HG03575 (cell line): ENCODE data around the gene TNFRSF18.

Experiments used
- ATAC-seq: cut with Tn5 transposase; IDR thresholded peaks from one replicate; pipeline ENCODE4 v1.9.1; 2021; ENCODE audit not compliant: unreplicated experiment, insufficient number of reproducible peaks, low FRiP score; ENCODE audit errors: extremely low read depth

Gene TNFRSF18

GRCh38 chr1:1170215-1171091 is 35.9 kb downstream of the TNFRSF18 start:
- ATAC-seq: no peak

- ATAC-seq: no peak
These were observed 36.8 kb downstream of the TNFRSF18 start for GRCh38 chr1:1169429-1170214.

- ATAC-seq: no peak
These were observed 37.7 kb downstream of the TNFRSF18 start for GRCh38 chr1:1168451-1169411.

GRCh38 chr1:1167841-1168450 is 38.4 kb downstream of the TNFRSF18 start:
- ATAC-seq: no peak

GRCh38 chr1:1167398-1167821 is 39.0 kb downstream of the TNFRSF18 start:
- ATAC-seq: no peak

- no peak for ATAC-seq
These were observed 39.6 kb downstream of the TNFRSF18 start for GRCh38 chr1:1166642-1167397.

GRCh38 chr1:1165900-1166421 is 40.4 kb downstream of the TNFRSF18 start:
- ATAC-seq: no peak

- ATAC-seq: no peak
These were observed 40.9 kb downstream of the TNFRSF18 start for GRCh38 chr1:1165485-1165884.

GRCh38 chr1:1164701-1165451 is 41.5 kb downstream of the TNFRSF18 start:
- no peak for ATAC-seq

- no peak for ATAC-seq
These were observed 42.1 kb downstream of the TNFRSF18 start for GRCh38 chr1:1164361-1164700.

- no peak for ATAC-seq
These were observed 42.8 kb downstream of the TNFRSF18 start for GRCh38 chr1:1163538-1164070.

GRCh38 chr1:1162597-1163537 is 43.5 kb downstream of the TNFRSF18 start:
- ATAC-seq: no peak

GRCh38 chr1:1161683-1162079 is 44.7 kb downstream of the TNFRSF18 start:
- no peak for ATAC-seq

GRCh38 chr1:1161078-1161682 is 45.2 kb downstream of the TNFRSF18 start:
- no peak for ATAC-seq

- ATAC-seq: no peak
These were observed 46.0 kb downstream of the TNFRSF18 start for GRCh38 chr1:1160281-1160930.
